GM21723 (cell line): Measurements from ENCODE around the gene ZDHHC11.
"Not testable (repeated sequence)": the region's sequence is repeated elsewhere in the genome, so short reads cannot be mapped to it uniquely, and the experiment has no call there.

Experiments
- ATAC-seq: cut with Tn5 transposase; IDR thresholded peaks from one replicate; pipeline ENCODE4 v1.9.1; 2021; ENCODE audit warnings: mild to moderate bottlenecking, moderate library complexity; ENCODE audit not compliant: unreplicated experiment

The ZDHHC11 gene

DNA sequence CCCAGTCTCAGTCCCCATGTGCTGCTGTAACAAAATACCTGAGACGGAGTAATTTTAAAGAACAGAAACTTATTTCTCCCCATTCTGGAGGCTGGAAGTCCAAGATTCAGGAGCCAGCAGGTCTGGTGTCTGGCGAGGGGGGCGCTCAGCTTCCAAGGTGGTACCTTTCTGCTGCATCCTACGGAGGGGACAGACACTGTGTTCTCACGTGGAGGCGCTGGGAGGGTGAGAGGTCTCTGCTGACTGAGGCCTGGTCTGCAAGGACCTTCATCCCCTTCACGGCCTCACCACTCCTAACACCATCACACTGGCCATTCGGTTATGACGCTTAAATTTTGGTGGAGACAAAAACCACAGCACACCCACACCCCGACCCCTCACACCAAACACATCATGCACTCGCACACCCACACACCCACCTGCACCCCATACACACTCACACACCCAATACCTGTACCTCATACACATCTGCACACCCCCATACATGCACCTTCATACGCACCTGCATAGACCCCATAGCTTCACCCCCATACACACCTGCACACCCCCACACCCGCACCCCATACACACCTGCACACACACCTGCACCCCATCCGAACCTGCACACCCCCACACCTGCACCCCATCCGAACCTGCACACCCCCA is 9.8 kb upstream of the ZDHHC11 start:
- ATAC-seq: no peak

DNA sequence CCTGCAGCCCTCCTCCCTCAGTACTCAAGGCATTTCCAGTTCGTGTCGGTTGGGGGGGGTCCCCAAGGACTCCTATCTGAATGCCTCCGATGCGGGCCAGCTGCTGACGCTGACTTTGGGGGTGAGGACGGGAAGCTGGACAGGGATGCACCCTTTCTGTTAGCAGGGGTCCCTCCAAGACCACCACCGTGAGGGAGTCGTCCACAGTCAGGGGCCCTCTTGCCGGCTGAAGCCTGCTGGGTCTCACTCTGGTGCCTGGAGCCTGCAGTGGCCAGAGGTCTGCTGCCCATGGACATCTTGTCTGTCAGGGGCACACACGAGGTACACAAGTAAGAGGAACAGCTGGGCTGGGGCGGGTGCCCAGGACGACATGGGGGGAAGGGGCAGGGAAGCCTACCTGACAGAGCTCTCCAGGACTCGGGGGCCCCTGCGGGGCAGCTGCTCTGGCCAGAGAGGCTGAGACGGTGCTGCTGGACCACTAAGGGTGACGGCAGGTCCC is 9.1 kb upstream of the ZDHHC11 start:
- no peak for ATAC-seq

DNA sequence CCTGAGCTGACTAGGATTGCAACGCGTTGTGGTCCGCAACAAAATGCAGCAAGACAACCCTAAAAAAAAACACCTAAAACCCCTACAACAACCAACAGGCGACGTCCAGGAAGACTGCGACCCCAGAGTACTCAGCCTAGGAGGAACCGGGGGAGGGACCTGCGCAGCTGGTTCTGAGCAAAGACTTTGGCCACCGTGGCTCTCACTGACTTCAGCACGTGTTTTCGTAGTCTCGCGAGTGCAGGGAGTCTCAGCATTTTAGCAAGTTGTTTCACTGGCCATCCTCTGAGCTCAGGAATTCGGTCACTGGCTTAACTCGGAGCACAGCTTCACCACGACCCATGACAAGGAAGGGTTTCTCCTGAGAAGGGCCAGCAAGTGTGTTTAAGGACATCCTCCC is 8.6 kb upstream of the ZDHHC11 start:
- ATAC-seq: no peak

GRCh38 chr5:858726-859125 is 7.9 kb upstream of the ZDHHC11 start:
- ATAC-seq: no peak

DNA sequence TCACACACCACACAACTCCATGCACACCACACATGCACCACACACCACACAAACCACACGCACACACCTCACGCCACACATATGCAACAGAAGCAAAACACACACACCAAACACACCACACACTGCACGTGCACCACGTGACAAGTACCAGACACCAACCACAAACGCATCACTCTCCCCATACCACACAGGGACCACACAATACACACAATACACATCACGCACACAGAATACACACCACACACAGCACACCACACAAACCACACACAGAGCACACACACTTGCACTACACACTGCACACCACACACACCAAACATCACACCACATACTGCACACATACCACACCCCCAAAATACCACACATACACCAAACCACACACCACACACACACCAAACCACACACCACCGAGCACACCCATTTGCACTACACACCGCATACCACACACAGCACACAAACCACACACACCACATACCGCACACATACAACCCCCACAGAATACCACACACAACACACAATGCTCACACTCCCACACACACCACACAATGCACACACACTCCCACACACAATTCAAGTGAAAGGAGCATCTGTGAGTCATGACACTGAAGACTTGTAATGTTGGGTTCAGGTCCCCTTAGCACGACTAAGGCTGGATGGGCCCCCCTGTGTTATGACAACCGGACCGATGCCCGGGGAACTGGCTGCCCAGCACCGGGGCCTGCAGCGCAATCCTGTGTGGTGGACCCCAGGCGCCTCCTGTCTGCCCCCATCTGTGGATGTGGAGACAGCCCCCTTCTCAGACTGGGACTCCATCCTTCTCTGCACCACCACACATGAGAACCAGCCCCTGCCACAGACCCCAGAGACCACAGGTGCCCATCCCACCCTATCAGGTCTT is 6.0 kb upstream of the ZDHHC11 start:
- ATAC-seq: no peak

DNA sequence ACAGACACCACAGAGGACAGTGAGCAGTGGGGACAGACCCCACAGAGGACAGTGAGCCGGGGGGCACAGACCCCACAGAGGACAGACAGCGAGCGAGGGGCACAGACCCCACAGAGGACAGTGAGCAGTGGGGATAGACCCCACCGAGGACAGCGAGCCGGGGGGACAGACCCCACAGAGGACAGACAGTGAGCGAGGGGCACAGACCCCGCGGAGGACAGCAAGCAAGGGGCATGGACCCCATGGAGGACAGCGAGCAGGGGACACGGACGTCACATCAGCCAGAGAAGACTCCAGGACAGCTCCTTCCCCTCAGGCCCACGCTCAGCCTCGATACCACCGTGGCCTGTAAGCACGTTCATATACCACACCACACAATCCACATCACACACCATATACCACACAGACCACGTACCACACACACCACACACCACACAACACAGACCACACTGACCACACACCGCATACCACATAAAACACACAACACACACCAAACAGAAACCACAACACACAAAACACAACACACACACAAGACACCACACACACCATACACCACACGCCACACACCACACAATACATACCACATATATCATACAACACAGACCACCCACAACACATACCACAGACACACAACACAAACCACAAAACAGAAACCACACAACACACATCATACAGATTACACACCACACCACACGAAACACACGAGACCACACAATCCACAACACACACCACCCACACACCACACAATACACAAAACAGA is 5.2 kb upstream of the ZDHHC11 start:
- ATAC-seq: no peak

DNA sequence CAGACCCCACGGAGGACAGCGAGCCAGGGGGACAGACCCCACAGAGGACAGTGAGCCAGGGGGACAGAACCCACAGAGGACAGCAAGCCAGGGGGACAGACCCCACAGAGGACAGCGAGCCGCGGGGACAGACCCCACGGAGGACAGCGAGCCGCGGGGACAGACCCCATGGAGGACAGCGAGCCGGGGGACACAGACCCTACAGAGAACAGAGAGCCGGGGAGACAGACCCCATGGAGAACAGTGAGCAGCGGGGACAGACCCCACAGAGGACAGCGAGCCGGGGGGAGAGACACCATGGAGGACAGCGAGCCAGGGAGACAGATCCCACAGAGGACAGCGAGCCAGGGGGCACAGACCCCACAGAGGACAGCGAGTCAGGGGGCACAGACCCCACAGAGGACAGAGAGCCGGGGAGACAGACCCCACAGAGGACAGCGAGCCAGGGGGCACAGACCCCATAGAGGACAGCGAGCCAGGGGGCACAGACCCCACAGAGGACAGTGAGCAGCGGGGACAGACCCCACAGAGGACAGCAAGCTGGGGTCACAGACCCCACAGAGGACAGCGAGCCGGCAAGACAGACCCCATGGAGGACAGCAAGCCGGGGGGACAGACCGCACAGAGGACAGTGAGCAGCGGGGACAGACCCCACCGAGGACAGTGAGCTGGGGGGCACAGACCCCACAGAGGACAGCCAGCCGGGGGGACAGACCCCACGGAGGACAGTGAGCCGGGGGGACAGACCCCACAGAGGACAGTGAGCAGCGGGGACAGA is 4.4 kb upstream of the ZDHHC11 start:
- no peak for ATAC-seq

GRCh38 chr5:854217-854616 is 3.4 kb upstream of the ZDHHC11 start:
- ATAC-seq: no peak

- ATAC-seq: not testable (repeated sequence)
Observed at GRCh38 chr5:853416-854090, 2.8 kb upstream of the ZDHHC11 start.

- no peak for ATAC-seq
Observed at GRCh38 chr5:852431-853401, 1.9 kb upstream of the ZDHHC11 start.

- ATAC-seq: no peak
Observed at GRCh38 chr5:852018-852417, 1.2 kb upstream of the ZDHHC11 start.

DNA sequence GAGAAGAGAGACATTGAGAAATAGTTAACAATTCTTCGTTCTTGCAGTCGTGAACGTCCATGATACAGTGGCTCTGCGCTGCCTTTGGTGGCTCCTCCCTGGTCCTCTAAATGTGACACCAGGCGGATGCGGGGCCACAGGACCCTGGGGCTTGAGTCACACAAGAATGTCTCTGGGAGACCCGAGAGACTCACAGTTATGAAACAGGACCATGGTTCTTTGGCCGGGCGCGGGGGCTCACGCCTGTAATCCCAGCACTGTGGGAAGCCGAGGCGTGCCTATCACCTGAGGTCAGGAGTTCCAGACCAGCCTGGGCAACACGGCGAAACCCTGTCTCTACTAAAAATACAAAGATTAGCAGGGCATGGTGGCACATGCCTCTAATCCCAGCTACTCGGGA is 767 bp upstream of the ZDHHC11 start:
- ATAC-seq: no peak

DNA sequence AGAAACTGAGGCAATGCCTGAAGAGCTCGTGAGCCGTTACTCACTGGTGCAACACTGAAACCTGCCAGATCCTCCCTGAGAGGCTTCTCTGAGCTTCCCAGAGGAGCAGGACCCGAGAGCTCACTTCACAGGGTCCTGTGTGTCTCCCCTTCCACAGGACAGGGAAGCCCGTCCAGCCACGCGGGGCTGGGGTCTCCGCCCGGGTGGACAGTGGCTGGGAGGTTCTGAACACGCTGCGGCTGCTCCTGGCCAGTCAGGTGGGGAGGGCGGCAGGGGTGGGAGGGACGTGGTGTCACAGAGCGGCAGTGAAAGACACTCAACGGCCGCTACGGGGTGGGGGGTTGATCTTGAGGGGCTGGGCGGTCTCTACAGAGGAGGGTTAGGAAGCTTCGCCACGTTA is 290 bp upstream of the ZDHHC11 start:
- no peak for ATAC-seq

- no peak for ATAC-seq
Observed at GRCh38 chr5:849651-850301, 1.0 kb downstream of the ZDHHC11 start.

GRCh38 chr5:848671-849111 is 2.1 kb downstream of the ZDHHC11 start:
- ATAC-seq: no peak

- not testable (repeated sequence) for ATAC-seq
Observed at GRCh38 chr5:847736-848135, 3.0 kb downstream of the ZDHHC11 start.

DNA sequence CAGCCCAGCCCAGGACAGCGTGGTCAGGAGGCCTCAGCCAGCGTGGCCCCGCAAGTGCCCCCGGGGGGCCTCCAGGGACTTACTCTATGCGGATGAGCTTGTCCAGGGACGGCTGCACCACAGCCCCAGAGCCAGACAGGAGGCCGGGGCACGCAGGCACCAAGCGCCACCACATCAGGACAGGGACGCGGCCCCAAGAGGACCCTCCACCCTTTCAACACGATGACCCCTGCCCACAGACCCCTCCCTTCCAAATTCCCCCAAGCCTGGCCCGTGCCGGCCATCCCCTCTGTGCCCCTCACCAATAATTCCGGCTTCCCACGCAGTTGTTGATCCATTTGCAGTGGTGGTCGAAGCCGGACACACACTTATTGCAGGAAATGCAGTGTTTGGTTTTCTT is 3.6 kb downstream of the ZDHHC11 start:
- ATAC-seq: not testable (repeated sequence)

DNA sequence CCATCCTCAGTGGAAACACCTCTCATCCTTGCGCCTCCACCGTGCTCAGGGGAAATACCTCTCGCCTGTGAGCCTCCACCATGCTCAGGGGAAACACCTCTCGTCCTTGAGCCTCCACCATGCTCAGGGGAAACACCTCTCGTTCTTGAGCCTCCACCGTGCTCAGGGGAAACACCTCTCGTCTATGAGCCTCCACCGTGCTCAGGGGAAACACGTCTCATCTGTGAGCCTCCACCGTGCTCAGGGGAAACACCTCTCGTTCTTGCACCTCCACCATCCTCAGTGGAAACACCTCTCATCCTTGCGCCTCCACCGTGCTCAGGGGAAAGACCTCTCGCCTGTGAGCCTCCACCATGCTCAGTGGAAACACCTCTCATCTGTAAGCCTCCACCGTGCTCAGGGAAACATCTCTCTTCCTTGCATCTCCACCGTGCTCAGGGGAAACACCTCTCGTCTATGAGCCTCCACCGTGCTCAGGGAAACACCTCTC is 4.1 kb downstream of the ZDHHC11 start:
- not testable (repeated sequence) for ATAC-seq
